GM23248 (cell line): ENCODE data around the gene TRMT2A.

Experiments used
- EZH2 ChIP-seq: fragments of 200-600 bp; sonication (generic); IDR thresholded peaks from 2 replicates; pipeline ENCODE4 v1.6.1; 2018; ENCODE audit warnings: antibody characterized with exemption, mild to moderate bottlenecking; ENCODE audit not compliant: insufficient read depth, poor library complexity, severe bottlenecking
- EZH2phosphoT487 ChIP-seq: fragments of 200-600 bp; sonication (generic); IDR thresholded peaks from 2 replicates; pipeline ENCODE4 v1.6.1; 2018; ENCODE audit warnings: antibody characterized with exemption, moderate library complexity, mild to moderate bottlenecking, low read depth; ENCODE audit not compliant: insufficient read depth

DNA sequence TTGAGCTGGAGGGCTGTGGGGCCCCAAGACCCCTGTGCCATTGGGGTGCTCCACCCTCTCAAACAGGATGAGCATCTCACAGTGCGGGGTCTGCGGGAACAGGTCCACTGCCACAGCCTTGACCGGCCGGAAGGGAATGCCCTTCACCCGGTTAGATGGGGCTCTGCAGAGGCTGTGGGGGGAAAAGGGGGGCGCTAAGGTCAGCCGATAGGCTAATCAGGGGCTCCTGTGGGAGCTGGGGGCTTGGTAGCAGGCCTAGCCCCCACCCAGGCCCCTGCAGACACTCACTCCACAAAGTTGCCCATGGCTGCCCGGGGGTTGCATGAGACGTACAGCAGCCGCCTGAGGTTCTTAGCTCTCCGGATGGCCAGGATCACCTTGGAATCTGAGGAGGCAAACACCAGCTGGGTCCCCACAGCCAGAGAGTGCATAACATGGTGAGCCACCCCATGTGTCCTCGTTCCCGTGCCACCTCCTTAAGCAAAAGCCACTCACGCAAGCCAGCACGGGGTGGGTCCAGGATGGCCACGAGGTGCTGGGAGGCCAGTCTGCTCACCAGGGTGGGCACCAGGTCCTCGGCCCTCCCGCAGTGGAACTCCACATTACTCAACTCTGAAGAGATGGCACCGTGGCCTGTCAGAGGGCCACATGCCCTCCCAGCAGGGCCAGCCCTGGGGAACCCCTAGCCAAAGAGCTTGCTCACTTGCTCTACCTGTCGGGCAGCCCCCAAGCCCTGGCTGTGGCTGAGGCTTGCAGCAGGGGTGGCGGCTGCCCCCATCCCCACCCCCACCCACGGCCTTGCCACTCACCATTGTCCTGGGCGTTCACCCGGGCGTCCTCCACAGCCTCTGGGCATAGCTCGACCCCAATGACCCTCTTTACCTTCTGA lies 4.2 kb downstream of the TRMT2A start:
- TF ChIP-seq EZH2 = no peak
- no peak for TF ChIP-seq EZH2phosphoT487
